GM23338 (cell line): ENCODE results near the gene GAGE12J.

Source experiments
- CREB1 ChIP-seq: fragments of 250-450 bp; sonication (Bioruptor Pico); IDR thresholded peaks from 2 replicates; pipeline ENCODE4 v1.5.0; 2020; ENCODE audit warnings: low read depth, mild to moderate bottlenecking, moderate library complexity
- CTCF ChIP-seq, 2 experiments: fragments of 200-600 bp in 1 of 2; sonication (generic) in 1 of 2; conservative IDR thresholded peaks; 2 replicates each; pipeline versions ENCODE4 v1.5.1 to v1.6.1; 2016 to 2017; ENCODE audit warnings: antibody characterized with exemption in 2 of 2, low read depth in 2 of 2, mild to moderate bottlenecking in 2 of 2, moderate library complexity in 1 of 2
- ETS1 ChIP-seq: IDR thresholded peaks from 2 replicates; pipeline ENCODE4 v1.6.1; 2016; ENCODE audit warnings: antibody characterized with exemption
- EZH2 ChIP-seq: fragments of 200-600 bp; sonication (generic); IDR thresholded peaks from one replicate; pipeline ENCODE4 v1.8.0; 2017; ENCODE audit warnings: antibody characterized with exemption, mild to moderate bottlenecking, low read depth; ENCODE audit not compliant: unreplicated experiment
- EZH2phosphoT487 ChIP-seq: fragments of 200-600 bp; sonication (generic); IDR thresholded peaks from one replicate; pipeline ENCODE4 v1.8.1; 2018; ENCODE audit warnings: antibody characterized with exemption; ENCODE audit not compliant: unreplicated experiment
- JUNB ChIP-seq: IDR thresholded peaks from one replicate; pipeline ENCODE4 v1.6.1; 2016; ENCODE audit warnings: antibody characterized with exemption; ENCODE audit not compliant: unreplicated experiment
- POLR2AphosphoS5 ChIP-seq: IDR thresholded peaks from 2 replicates; pipeline ENCODE4 v1.6.1; 2016; ENCODE audit warnings: antibody characterized with exemption, low read depth
- STAT1 ChIP-seq: IDR thresholded peaks from one replicate; pipeline ENCODE4 v1.6.1; 2016; ENCODE audit warnings: antibody characterized with exemption; ENCODE audit not compliant: unreplicated experiment

GRCh38 chrX:49312176-49312575, 9.7 kb upstream of the GAGE12J start:
- no peak for TF ChIP-seq CTCF (conservative IDR thresholded peaks at IDR 0.05; ENCODE audit: low read depth in 2 of 2)
- no peak for TF ChIP-seq POLR2AphosphoS5
- TF ChIP-seq EZH2: no peak
- no peak for TF ChIP-seq STAT1
- TF ChIP-seq CREB1 (CRISPR knock-in tag): no peak
- TF ChIP-seq ETS1: no peak
- no peak for TF ChIP-seq EZH2phosphoT487
- TF ChIP-seq JUNB: no peak
